GM18868 (cell line): Measurements from ENCODE around the gene DEFB131A.
"Not testable (repeated sequence)": the region's sequence is repeated elsewhere in the genome, so short reads cannot be mapped to it uniquely, and the experiment has no call there.

Experiments
- ATAC-seq: cut with Tn5 transposase; IDR thresholded peaks from one replicate; pipeline ENCODE4 v1.9.1; 2021; ENCODE audit warnings: mild to moderate bottlenecking, moderate library complexity; ENCODE audit not compliant: unreplicated experiment

Gene DEFB131A

DNA sequence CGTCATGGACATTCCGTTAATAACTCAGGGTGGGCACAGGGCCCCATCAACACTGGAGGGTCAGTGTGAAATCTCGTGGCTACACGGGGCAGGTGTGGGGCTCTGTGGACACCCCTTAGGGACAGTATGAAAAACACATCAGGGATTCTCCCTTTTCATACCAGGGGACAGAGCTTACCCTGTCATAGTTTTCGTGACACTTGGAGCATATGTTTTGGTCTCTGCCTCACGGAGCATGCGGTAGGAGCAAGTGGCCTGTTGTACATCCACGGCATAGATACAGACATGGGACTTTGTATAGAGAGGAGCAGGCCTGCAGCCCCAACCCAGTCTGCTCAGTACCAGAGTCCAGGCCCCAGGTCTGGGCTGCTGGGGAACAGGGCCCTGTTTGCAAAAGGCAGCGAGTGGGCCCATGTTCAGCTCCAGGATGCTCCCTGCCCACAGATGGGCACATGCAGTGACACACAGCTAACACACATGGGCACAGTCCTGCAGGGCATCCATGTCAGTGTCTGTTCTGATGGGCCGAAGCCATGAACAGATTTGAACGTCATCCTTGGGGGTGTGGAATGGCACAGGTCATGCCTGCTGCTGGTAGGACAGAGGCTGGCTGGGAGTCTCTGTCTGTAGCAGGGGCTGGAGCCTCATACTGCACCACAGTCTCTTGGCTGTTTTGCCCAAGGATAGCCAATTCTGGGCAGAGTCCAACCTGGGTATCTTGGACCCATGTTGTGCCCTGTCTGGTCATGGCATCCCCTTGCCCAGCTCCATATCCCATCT lies 50.2 kb downstream of the DEFB131A start:
- not testable (repeated sequence) for ATAC-seq

DNA sequence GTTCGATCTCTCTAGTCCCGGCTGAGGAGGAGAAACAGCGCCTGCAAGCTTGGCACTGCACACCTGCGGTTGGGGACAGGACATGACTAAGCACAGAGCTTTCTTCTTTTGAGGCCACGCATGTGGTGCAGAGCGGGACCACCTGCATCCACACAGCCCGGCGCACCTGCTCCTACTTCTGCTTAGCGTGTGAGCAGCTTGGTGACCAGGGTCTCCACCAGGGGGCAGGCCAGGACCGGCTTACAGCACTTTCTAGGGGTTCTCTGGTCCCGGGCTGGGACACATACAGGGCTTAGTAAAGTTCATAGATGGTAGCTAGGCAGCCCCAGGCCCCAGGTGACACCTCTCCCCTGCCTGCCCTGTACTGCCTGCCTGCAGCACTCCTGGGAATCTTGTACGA lies 51.2 kb downstream of the DEFB131A start:
- ATAC-seq, result not testable (repeated sequence)

DNA sequence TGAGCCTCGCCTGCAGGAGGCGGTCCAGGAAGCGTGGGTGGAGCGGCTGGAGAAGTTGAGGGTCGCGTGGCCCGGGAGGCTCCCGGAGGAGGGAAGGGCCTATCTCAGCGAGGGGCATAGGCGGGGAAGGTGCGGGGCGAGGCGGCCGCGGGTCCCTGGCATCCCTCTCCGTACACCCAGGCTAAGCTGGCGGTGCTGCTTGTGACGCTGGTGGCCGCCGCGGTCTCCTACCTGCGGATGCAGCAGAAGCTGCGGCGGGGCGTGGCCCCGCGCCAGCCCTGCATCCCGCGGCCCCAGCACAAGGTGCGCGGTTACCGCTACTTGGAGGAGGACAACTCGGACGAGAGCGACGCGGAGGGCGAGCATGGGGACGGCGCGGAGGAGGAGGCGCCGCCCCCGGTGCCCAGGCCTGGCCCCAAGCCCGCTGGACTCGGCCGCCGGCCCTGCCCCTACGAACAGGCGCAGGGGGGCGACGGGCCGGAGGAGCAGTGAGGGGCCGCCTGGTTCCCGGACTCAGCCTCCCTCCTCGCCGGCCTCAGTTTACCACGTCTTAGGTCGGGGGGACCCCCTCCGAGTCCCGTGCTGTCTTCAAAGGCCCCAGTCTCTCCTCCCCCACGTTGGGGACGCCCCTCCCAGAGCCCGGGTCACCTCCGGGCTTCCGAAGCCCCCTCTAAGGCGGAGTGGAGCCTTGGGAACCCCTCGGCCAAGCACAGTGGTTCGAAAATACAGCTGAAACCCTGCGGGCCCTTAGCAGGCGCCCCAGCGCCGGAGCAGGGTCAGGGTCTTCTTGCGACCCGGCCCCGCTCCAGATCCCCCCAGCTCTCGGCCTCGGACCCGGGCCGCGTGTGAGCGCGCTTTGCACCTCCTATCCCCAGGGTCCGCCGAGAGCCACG lies 53.6 kb downstream of the DEFB131A start:
- ATAC-seq, result not testable (repeated sequence)

DNA sequence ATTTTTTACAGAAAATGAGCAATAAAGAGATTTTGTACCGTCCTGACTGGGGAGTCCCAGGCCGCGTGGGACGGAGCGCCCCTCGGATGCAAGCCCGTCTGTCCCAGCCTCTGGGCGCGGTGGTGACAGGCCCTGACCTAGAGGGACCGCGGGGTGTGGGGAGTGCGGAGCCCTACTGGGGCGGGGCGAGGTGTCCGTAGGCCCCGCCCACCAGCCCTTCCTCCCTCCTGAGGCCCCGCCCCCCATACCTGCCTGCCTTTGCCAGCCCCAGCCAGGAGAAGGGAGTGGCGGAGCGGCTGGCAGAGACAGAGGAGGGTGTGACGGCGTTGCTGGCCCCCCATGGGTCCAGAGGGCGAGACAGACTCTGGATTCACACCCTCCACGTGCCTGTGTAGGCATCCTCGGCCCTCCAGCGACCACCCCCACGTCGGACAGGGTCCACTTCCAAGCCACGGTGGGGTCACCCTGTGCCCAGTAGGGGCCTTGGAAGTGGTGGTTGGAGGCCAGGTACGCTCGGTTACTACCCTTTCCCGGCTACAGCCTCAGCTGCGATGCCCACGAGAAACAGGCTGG lies 54.3 kb downstream of the DEFB131A start:
- not testable (repeated sequence) for ATAC-seq

DNA sequence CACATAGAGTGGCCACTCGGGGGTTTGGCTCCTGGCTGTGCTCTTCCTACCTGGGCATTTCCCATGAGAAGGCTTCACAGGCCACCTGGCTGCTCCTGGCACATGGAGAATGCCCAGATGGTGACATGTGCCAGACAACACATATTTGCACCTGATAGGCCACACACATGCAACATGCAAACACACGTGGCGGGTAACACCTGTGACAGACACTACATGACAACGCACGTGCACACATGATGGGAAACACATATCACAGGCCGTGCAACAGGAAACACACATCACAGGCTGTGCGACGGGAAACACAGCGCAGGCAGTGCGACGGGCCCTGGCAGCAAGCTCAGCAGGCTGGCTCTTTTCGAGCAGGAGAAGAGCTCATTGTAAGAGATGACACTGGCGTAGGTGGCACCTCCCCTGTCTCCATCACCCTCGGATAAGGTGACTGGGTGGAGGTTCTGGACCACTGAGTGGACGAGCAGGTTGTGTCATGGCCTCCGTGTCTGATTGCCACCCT lies 55.8 kb downstream of the DEFB131A start:
- not testable (repeated sequence) for ATAC-seq
